A549 (cell line): ENCODE results near the gene FAM76A.
"Not testable (repeated sequence)": the region's sequence is repeated elsewhere in the genome, so short reads cannot be mapped to it uniquely, and the experiment has no call there.

Experiments
- CTCF ChIP-seq: fragments of >200 bp; sonication (Bioruptor Twin); formaldehyde crosslinking; IDR thresholded peaks from 3 replicates; pipeline ENCODE4 v1.5.1; 2016
- EP300 ChIP-seq, 2 experiments: fragments of >200 bp; sonication (Bioruptor Twin); formaldehyde crosslinking; IDR thresholded peaks; 2 replicates in 1 of 2; 3 replicates in 1 of 2; pipeline ENCODE4 v1.6.1; 2016 to 2017
- MYC ChIP-seq: IDR thresholded peaks from 2 replicates; pipeline ENCODE4 v1.6.1; 2012; ENCODE audit warnings: mild to moderate bottlenecking, inconsistent platforms, low read length, improper control_type of control experiment, borderline replicate concordance
- NPAS2 ChIP-seq: fragments of 250-450 bp; sonication (Bioruptor Pico); IDR thresholded peaks from 2 replicates; pipeline ENCODE4 v1.8.0; 2022; ENCODE audit warnings: mild to moderate bottlenecking, moderate library complexity, borderline replicate concordance
- PHF8 ChIP-seq: fragments of 200-600 bp; sonication (generic); IDR thresholded peaks from 2 replicates; pipeline ENCODE4 v1.6.1; 2016; ENCODE audit warnings: low read depth, mild to moderate bottlenecking, antibody characterized with exemption, moderate library complexity, borderline replicate concordance
- POLR2A ChIP-seq: IDR thresholded peaks from 2 replicates; pipeline ENCODE4 v1.6.1; 2012; ENCODE audit warnings: mild to moderate bottlenecking, low read length
- RAD21 ChIP-seq, 2 experiments: fragments of >200 bp in 1 of 2; sonication (Bioruptor Twin) in 1 of 2; formaldehyde crosslinking in 1 of 2; IDR thresholded peaks in 1 of 2; conservative IDR thresholded peaks in 1 of 2; 2 replicates in 1 of 2; 3 replicates in 1 of 2; pipeline ENCODE4 v1.6.1; 2012 to 2018; ENCODE audit warnings: inconsistent platforms in 1 of 2
- RFX5 ChIP-seq: fragments of 450-650 bp; IDR thresholded peaks from 2 replicates; pipeline ENCODE4 v1.7.1; 2014; ENCODE audit warnings: antibody characterized with exemption, mild to moderate bottlenecking, moderate library complexity
- USF2 ChIP-seq: fragments of 450-650 bp; IDR thresholded peaks from 2 replicates; pipeline ENCODE4 v1.6.1; 2014; ENCODE audit warnings: antibody characterized with exemption

GRCh38 chr1:27681580-27681979 is 44.2 kb upstream of the FAM76A start:
- TF ChIP-seq RFX5; CTCF; MYC; EP300 (IDR thresholded peaks at IDR 0.05); NPAS2 (CRISPR knock-in tag); USF2; PHF8; RAD21 (conservative IDR thresholded peaks at IDR 0.05 in 1 of 2, IDR thresholded peaks at IDR 0.05 in 1 of 2); POLR2A: not testable (repeated sequence)
